ENCODE measurements around the gene FOXS1.
A peak's percentile ranks its signal among the peaks of the same experiment; 100 is the strongest.

The FOXS1 gene
- 0 to 0.24 (median 0) reads per million in 4 experiments for total RNA-seq

- no peak for DNase-seq
Measured at GRCh38 chr20:31845300-31845863, at the start of gene FOXS1. FOXS1 (minus strand) TSS chr20:31845604; CDS start chr20:31845542, 62 bp downstream.

DNA sequence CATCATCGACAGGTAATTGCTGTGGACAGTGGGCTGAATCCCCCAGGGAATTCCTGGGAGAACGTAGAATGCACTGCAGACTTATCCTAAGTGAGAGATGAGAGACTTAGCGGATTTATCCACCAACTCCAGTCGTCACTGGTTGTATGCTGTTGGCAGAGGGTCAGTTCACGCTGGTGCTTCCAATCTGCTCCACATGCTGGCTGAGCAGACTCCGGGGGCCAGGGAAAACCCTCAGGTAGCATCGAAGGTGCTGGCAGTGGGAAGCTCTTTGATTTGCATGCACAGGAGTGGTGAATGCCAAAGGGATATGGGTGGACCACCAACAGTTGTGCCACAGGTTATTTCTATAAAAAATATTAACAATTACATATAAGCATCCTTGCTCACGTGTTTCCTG is 45.2 kb upstream of the FOXS1 start:
- DNase-seq = no peak

DNA sequence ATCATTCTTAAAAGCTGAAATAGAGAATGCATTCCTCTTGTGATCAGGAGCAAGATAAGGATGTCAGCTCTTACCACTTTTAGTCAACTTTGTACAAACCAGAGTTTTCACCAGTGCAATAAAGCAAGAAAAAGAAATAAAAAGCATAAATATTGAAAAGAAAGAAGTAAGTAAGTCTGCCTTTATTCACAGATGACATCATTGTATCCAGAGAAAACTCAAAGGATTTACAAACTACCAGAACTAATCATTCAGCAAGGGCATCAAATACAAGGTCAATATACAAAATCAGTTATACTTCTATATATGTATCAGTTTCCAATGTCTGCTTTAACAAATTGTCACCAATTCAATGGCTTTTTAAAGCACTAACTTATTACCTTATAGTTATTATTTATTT is 38.4 kb upstream of the FOXS1 start:
- no peak for DNase-seq

- DNase-seq = no peak
Measured at GRCh38 chr20:31881945-31882344, 36.5 kb upstream of the FOXS1 start.

DNA sequence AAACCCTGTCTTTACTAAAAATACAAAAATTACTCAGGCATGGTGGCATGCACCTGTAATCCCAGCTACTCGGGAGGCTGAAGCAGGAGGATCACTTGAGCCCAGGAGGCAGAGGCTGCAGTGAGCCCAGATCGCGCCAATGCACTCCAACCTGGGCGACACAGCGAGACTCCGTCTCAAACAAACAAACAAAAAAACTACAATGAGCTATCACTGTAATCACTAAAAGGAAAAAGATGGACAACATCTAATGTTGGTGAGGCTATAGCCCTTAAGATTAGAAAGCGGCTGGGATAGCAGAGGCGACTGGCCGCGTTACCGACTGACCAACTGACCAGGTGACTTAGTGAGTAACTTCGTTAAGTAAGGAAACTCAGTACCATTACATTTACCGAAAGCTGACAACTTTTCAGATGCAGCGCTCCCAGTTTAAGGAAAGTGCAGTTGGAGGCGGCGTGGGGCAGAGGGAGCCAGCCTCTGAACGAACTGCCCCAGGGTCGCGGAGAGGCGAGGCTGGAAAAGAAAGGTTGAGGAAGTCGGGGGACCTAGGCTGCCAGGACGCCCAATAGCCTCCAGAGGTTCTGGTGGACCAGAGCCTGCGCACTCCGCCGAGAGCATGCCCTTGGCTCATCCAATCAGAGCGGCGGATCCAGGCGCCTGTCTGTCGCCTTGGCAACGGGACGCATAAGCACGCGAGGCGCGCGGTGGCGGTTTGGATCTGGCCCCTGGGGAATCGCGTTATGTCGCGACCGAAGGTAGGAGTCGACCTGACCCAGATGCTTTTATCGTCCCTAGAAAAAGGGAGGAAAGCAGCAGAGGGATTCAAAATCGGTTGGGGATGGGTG is 34.0 kb upstream of the FOXS1 start:
- peak; percentile 64 for DNase-seq

DNA sequence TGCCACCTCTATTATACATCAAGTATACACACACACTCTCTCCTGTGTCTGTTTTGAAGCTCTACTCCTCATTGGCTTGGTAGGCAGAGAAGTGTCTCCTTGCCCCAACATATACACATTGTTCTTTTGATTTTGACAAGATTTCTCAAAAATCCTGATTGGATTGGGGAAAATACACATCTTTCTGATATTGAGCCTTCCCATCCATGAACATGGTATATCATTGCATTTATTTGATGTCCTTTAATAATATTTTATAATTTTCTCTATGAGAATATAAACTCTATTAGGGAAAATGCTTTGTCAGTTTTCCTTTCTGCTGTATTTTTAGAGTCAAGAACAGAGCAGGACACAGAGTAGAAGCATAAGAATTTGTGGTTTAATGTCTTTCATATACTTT is 32.3 kb upstream of the FOXS1 start:
- no peak for DNase-seq

- DNase-seq = no peak
Measured at GRCh38 chr20:31875671-31876070, 30.3 kb upstream of the FOXS1 start.

DNA sequence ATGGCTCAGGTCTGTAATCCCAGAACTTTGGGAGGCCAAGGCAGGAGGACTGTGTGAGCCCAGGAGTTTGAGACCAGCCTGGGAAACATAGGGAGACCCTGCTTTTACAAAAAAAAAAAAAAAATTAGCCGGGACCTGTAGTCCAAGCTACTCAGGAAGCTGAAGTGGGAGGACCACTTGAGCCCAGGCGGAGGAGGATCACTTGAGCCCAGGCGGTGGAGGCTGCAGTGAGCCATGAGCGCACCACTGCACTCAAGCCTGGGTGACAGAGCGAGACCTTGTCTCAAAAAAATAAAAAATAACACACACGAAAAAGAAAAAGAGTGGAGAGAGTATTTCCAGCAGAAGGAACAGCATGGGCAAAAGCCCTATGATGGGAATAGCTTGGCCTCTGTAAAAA is 27.0 kb upstream of the FOXS1 start:
- DNase-seq = no peak

- no peak for DNase-seq
Measured at GRCh38 chr20:31871618-31871954, 26.2 kb upstream of the FOXS1 start.

- no peak for DNase-seq
Measured at GRCh38 chr20:31870726-31871617, 25.6 kb upstream of the FOXS1 start.

GRCh38 chr20:31869942-31870725 is 24.7 kb upstream of the FOXS1 start, which contains the start of the genes DUSP15 and TTLL9:
DUSP15 (minus strand) TSS chr20:31870527; CDS start chr20:31870337, 190 bp downstream.
TTLL9 (plus strand) TSS chr20:31870634; CDS start chr20:31871127, 493 bp downstream.
- no peak for DNase-seq

DNA sequence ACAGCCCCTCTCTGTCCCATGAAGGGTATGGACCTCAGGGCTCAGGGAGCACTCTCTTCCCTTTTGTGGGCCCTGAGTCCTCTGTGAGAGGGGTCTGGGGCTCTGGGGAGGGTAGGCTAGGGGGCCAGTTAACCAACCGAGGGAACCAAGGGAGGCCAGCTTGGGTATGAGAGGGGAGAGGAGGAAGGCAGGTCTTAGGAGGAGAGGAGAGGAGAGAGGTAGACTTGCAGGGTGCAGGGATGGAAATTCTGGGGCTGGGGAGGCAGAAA is 24.2 kb upstream of the FOXS1 start:
- DNase-seq = no peak

GRCh38 chr20:31868853-31869672 is 23.7 kb upstream of the FOXS1 start:
- no peak for DNase-seq

- DNase-seq = no peak
Measured at GRCh38 chr20:31866221-31866620, 20.8 kb upstream of the FOXS1 start.

GRCh38 chr20:31864521-31865400 is 19.4 kb upstream of the FOXS1 start:
- no peak for DNase-seq

DNA sequence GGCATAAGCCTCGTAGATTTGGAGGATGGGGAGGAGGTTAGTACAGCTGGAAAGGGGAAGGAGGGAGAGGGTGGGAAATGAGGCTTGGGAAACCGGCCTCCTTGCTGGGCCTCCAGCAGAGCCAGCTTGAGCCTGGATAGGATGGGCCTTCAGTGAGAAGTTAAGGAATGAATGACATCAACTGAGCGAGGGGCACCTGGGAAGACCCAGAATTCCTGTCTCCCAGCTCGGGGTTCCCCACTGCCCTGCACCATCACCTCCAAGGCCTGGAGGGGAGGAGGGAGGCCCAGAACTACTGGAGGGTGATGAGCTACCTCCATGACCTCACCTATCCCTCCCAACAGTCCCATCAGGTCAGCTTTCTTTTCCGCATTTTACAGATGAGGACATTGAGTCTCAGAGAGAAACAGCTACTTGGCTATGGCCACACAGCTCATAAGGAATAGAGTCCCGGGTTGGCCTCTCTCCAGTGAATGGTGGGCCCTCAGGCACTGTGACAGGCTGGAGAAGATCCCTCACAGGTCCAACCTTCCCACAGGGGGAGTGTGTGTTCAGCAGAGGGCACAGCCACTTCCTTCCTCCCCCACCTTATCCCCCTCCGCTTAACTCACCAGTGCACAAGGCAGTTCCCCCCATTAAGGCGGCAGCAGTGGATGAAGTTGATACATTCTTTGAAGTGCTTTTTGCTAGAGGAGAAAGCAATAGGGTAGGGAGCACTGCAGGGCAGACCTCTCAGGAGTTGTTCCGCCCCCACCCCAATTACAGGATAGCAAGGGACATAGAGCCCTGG is 18.1 kb upstream of the FOXS1 start:
- DNase-seq = no peak

- no peak for DNase-seq
Measured at GRCh38 chr20:31862506-31862905, 17.1 kb upstream of the FOXS1 start.

- DNase-seq = no peak
Measured at GRCh38 chr20:31862157-31862470, 16.7 kb upstream of the FOXS1 start.

DNA sequence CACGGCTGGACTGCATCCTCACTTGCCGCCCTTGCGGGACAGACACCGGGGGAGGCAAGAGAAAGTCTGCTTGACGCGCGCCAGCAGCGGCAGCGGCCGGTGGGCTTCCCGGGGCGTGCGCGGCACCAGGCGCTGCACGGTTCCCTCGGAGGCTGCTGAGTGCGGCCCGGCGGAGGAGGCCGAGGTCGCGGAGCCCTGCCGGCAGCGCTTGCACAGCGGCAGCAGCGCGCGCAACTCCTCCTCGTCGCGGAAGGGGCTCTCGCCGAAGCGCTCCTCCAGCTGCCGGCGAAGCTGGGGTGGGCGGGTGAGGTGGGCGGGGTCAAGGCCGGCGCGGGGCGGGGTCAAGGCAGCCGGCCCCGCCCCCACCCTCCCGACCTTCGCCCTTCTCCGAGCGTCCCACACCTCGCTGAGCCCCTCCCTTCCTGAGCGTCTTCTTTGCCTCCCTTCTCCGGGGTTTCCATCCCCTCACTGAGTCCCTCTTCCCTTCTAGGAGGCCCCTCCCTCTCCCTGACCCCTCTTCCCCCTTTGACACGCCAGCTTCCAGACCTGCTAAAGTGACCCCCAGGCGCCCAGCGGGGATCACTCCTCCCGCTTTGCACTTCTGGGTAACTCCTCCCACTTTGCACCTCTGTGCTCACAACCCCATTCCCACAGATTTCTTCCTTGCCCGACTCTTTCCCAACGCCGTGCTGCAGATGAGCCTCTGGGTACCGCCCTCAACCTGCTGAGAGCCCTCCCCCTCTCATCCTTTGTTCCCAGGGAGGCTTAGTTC is 16.2 kb upstream of the FOXS1 start:
- peak; percentile 50 for DNase-seq

DNA sequence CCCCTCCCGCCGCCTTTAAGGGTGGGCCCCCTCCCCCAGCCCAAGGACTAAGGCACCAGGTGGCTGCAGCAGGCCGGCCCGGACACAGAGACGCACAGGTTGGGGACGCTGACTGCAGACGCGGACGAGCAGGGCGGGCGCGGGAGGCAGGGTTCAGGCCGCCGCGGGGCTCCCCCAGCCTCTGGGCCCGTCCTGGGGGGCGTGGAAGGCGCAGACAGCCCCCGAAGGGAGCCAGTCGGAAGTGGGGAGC is 15.7 kb upstream of the FOXS1 start:
- DNase-seq = no peak

Data from effector CD8-positive, alpha-beta T cell (primary cell).